ENCODE data around the gene DDX56. TPM values are rescaled to one million over a fixed set of nuclear protein-coding genes. Genes with fewer than 3 reads are reported as not detected.

Gene DDX56
- total and polyA plus RNA-seq, 2 of the 13 experiments (the other 11 are each of a cell fraction or from before 2014, with no cell fraction given), result 82.6 to 120 TPM

DNA sequence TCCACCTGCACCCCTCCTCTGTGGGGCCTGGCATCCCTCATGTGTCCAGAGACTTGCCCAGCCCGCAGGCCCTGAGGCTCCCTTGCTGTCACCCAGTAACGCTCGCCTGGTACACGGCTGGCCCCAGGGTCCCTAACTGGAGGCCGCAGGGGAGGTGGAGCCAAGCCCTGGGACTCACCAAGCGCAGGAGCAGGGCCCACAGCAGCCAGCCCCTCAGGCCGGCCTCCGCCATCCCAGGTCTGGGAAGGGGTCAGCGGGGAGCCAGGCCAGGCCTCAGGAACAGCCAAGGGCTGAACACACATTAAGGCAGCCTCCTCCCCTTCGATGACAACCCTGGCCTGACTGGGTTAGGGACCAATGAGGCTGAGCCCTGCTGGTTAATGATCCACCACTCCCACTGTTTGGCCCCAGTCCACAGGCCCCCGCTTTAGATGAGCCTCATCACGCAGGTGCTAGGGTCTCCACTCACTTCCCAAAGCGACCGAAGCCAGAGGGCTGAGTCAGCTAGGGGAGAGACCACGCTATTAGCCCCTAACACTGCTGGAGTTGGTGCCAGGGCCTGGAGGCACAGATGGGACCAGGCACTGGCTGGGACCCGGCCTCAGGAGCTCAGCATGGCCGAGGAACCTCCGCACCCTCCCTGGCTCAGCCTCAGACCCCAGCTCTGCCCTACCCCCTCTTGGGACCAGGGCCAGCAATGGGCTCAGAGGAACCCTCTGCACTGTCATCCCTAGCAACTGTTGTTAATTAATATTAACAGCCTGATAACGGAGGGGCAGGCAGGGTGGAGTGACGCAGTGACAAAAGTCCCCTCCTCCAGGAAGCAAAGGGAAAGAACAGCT is 32.5 kb downstream of the DDX56 start, which contains the start of gene NPC1L1 (continued):
- TF ChIP-seq, protein P1, sequence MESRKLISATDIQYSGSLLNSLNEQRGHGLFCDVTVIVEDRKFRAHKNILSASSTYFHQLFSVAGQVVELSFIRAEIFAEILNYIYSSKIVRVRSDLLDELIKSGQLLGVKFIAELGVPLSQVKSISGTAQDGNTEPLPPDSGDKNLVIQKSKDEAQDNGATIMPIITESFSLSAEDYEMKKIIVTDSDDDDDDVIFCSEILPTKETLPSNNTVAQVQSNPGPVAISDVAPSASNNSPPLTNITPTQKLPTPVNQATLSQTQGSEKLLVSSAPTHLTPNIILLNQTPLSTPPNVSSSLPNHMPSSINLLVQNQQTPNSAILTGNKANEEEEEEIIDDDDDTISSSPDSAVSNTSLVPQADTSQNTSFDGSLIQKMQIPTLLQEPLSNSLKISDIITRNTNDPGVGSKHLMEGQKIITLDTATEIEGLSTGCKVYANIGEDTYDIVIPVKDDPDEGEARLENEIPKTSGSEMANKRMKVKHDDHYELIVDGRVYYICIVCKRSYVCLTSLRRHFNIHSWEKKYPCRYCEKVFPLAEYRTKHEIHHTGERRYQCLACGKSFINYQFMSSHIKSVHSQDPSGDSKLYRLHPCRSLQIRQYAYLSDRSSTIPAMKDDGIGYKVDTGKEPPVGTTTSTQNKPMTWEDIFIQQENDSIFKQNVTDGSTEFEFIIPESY (CRISPR knock-in tag; IDR thresholded peaks at IDR 0.05), result 0 out of 2 replicates have a peak, but pooled peaks have one; percentile 24
- TF ChIP-seq HES4 (CRISPR knock-in tag; IDR thresholded peaks at IDR 0.05; ENCODE audit: borderline replicate concordance), result peak; percentile 84; the same call in 1 of the 2 replicates
- no peak for TF ChIP-seq ZNF24 (IDR thresholded peaks at IDR 0.05)
- no peak for TF ChIP-seq MBD4 (IDR thresholded peaks at IDR 0.05; ENCODE audit: borderline replicate concordance, low read length)
- 0 out of 2 replicates have a peak, but pooled peaks have one; percentile 63 for TF ChIP-seq ZNF577 (CRISPR knock-in tag; IDR thresholded peaks at IDR 0.05; ENCODE audit: borderline replicate concordance, low read depth)
- peak; percentile 32; the same call in 1 of the 2 replicates for TF ChIP-seq HNF4A (CRISPR knock-in tag; IDR thresholded peaks at IDR 0.05)
- peak; percentile 64 for TF ChIP-seq BCL6 (CRISPR knock-in tag; IDR thresholded peaks at IDR 0.05)
- no peak for TF ChIP-seq CCAR2 (optimal IDR thresholded peaks at IDR 0.05; ENCODE audit: low read depth, low read length)
- TF ChIP-seq ZNF501 (CRISPR knock-in tag; IDR thresholded peaks at IDR 0.05), result peak; percentile 90
- TF ChIP-seq SALL1 (CRISPR knock-in tag; IDR thresholded peaks at IDR 0.05), result peak; percentile 90
- TF ChIP-seq, protein P2, sequence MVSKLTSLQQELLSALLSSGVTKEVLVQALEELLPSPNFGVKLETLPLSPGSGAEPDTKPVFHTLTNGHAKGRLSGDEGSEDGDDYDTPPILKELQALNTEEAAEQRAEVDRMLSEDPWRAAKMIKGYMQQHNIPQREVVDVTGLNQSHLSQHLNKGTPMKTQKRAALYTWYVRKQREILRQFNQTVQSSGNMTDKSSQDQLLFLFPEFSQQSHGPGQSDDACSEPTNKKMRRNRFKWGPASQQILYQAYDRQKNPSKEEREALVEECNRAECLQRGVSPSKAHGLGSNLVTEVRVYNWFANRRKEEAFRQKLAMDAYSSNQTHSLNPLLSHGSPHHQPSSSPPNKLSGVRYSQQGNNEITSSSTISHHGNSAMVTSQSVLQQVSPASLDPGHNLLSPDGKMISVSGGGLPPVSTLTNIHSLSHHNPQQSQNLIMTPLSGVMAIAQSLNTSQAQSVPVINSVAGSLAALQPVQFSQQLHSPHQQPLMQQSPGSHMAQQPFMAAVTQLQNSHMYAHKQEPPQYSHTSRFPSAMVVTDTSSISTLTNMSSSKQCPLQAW (CRISPR knock-in tag; IDR thresholded peaks at IDR 0.05), result peak; percentile 98
- TF ChIP-seq, protein P3, sequence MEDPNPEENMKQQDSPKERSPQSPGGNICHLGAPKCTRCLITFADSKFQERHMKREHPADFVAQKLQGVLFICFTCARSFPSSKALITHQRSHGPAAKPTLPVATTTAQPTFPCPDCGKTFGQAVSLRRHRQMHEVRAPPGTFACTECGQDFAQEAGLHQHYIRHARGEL (CRISPR knock-in tag; IDR thresholded peaks at IDR 0.05), result no peak
- TF ChIP-seq ZNF441 (CRISPR knock-in tag; IDR thresholded peaks at IDR 0.05; ENCODE audit: borderline replicate concordance), result peak; percentile 65; the same call in 1 of the 2 replicates
- TF ChIP-seq, protein P4, sequence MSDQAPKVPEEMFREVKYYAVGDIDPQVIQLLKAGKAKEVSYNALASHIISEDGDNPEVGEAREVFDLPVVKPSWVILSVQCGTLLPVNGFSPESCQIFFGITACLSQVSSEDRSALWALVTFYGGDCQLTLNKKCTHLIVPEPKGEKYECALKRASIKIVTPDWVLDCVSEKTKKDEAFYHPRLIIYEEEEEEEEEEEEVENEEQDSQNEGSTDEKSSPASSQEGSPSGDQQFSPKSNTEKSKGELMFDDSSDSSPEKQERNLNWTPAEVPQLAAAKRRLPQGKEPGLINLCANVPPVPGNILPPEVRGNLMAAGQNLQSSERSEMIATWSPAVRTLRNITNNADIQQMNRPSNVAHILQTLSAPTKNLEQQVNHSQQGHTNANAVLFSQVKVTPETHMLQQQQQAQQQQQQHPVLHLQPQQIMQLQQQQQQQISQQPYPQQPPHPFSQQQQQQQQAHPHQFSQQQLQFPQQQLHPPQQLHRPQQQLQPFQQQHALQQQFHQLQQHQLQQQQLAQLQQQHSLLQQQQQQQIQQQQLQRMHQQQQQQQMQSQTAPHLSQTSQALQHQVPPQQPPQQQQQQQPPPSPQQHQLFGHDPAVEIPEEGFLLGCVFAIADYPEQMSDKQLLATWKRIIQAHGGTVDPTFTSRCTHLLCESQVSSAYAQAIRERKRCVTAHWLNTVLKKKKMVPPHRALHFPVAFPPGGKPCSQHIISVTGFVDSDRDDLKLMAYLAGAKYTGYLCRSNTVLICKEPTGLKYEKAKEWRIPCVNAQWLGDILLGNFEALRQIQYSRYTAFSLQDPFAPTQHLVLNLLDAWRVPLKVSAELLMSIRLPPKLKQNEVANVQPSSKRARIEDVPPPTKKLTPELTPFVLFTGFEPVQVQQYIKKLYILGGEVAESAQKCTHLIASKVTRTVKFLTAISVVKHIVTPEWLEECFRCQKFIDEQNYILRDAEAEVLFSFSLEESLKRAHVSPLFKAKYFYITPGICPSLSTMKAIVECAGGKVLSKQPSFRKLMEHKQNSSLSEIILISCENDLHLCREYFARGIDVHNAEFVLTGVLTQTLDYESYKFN (CRISPR knock-in tag; conservative IDR thresholded peaks at IDR 0.05), result peak; percentile 71
- TF ChIP-seq ZNF879 (CRISPR knock-in tag; IDR thresholded peaks at IDR 0.05), result peak; percentile 25; the same call in 1 of the 2 replicates
- TF ChIP-seq TCF12 (IDR thresholded peaks at IDR 0.05), result no peak
- TF ChIP-seq TCF12 (CRISPR knock-in tag; IDR thresholded peaks at IDR 0.05), result peak; percentile 81; the same call in 1 of the 2 replicates
- no peak for TF ChIP-seq RBAK (CRISPR knock-in tag; IDR thresholded peaks at IDR 0.05)
- 0 out of 2 replicates have a peak, but pooled peaks have one; percentile 75 for TF ChIP-seq REL (CRISPR knock-in tag; conservative IDR thresholded peaks at IDR 0.05)

All from HepG2 (cell line).